Fibroblast of mammary gland (primary cell): ENCODE data around the gene PLXNB2.

Experiments
- DNase-seq: peaks from one replicate; pipeline ENCODE4 v3.0.0-alpha.2; 2010; ENCODE audit warnings: low read depth
- H3K4me3 ChIP-seq: 2 replicates; pipeline ENCODE4 v1.5.1; 2011; ENCODE audit warnings: low read depth, mild to moderate bottlenecking, low read length, moderate library complexity; ENCODE audit not compliant: control insufficient read depth
- TF ChIP-seq, protein P1 (sequence below): conservative IDR thresholded peaks from 2 replicates; pipeline ENCODE4 v1.5.1; 2011; ENCODE audit warnings: low read depth, low read length, inconsistent platforms; ENCODE audit not compliant: control insufficient read depth, insufficient read depth

The PLXNB2 gene

DNA sequence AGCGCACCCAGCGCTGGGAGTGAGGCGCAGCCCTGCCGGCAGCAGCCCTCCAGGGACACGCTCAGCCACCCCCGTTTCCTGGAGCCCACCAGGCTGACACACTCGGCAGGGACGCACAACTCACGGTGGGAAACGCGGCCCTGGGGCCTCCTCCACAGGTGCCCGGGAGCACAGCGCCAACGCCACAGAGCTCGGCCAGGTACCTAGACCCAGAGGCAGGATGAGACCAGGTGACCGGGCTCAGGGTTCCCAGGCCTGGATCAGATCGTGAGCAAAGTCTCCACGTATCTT lies 80.6 kb downstream of the PLXNB2 start:
- no peak overlapping the region for H3K4me3 ChIP-seq
- TF ChIP-seq, protein P1, sequence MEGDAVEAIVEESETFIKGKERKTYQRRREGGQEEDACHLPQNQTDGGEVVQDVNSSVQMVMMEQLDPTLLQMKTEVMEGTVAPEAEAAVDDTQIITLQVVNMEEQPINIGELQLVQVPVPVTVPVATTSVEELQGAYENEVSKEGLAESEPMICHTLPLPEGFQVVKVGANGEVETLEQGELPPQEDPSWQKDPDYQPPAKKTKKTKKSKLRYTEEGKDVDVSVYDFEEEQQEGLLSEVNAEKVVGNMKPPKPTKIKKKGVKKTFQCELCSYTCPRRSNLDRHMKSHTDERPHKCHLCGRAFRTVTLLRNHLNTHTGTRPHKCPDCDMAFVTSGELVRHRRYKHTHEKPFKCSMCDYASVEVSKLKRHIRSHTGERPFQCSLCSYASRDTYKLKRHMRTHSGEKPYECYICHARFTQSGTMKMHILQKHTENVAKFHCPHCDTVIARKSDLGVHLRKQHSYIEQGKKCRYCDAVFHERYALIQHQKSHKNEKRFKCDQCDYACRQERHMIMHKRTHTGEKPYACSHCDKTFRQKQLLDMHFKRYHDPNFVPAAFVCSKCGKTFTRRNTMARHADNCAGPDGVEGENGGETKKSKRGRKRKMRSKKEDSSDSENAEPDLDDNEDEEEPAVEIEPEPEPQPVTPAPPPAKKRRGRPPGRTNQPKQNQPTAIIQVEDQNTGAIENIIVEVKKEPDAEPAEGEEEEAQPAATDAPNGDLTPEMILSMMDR, result no peak
- no peak for DNase-seq

DNA sequence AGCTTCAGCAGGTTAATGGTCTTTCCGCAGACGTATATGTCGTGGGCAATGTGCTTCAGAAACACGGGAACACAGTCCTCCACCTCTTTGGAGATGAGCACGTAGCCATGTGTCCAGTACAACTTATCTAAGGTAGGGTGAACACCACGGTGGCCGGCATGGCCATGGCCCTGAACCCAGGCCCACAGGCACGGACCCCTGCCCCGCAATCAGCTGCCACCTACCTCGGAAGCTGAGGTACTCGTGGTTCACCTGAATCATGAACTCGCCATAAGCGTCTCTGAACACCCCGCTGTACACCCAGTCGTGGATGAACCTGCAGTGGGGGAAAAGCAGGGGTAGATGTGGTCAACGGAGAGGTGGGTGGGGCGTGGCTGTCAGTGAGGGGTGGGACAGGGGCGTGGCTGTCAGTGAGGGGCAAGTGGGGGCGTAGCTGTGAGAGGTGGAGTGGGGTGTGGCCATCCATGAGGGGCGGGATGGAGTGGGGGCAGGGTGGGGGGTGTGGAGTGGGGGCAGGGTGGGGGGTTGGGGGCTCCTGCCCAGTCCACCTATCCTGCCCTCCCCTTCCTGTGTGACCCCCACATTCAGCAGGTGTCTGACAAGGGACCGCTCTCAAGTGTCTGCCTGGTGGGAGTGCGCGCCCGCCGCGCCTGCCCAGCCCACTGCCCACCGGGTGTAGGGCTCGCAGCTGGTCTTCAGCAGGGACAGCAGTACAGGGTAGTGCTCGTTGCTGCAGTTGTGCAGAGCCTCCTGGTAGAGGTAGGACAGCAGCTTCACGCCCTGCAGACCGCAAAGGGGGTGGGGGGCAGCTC lies 81.2 kb downstream of the PLXNB2 start:
- no peak for DNase-seq
- TF ChIP-seq, protein P1, result no peak
- no peak overlapping the region for H3K4me3 ChIP-seq

DNA sequence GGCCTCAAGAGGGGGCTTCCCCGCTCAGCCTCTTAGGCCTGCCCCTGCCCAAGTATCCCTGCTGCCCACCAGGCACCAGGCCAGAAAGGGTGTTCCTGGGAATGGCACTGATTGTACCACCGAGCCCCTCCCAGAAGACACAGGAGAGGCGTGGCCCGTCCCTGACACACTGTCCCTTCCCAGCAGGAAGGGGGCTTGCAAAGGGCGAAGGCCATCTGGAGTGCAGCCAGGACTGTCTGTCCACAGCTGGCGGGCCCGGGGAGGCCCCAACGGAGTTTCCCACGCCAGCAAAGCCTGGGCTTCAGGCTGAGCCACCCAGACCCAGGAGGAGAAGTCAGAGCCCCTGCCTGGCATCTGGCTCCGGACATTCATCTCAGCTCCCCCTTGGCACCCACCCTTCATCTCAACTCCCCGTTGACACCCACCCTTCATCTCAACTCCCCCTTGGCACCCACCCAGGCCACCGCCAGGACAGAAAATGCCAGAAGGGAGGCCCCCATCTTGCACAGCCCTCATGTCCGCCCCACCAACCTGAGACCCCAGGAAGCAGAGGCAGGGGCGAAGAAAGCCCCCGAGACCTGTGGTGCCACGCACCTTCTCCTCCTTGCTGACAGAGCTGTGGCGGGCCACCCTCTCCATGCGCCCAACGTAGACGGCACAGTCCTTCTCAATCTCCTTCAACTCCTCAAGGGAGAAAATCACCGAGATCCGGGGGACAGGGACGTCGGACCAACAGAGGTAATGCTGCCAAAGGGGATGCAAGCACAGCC lies 82.1 kb downstream of the PLXNB2 start:
- DNase-seq, result no peak
- no peak overlapping the region for H3K4me3 ChIP-seq
- TF ChIP-seq, protein P1, result no peak
